ENCODE measurements around the gene MKRN2. TPM values are rescaled to one million over a fixed set of nuclear protein-coding genes. Genes with fewer than 3 reads are reported as not detected.

MKRN2 gene
- polyA plus RNA-seq, 3 donors: 18.2 to 30.9 (median 29.6) TPM

GRCh38 chr3:12509466-12509865 is 47.4 kb upstream of the MKRN2 start:
- Mint-ChIP-seq H3K27ac (peak overlapping the region in 1 of 7 donors; percentile 63), H3K27me3 (ENCODE audit: low read depth in 3 of 3) (no peaks in the 10 kb centered on the region), H3K4me3 (no peak overlapping the region), H3K9me3 (peaks cover 0 to 1% (median 0%) of the 10 kb centered on the region in 7 donors), H3K36me3 (peaks cover 47 to 49% of the 10 kb centered on the region in 2 donors), H3K4me1 (no peaks in the 10 kb centered on the region)
- no peak overlapping the region for H3K4me2 ChIP-seq (replicated peaks; ENCODE audit: extremely low read depth, low read length, poor library complexity, severe bottlenecking)
- H2AFZ ChIP-seq (ENCODE audit: insufficient read depth, low read depth, low read length, poor library complexity, severe bottlenecking): no peak overlapping the region
- no peak overlapping the region for H3K27ac ChIP-seq (ENCODE audit: low read depth in 1 of 2, low read length in 2 of 2)
- H4K20me1 ChIP-seq (ENCODE audit: insufficient read depth, low read length): no peaks in the 10 kb centered on the region
- peaks cover 3 to 61% of the 10 kb centered on the region in 2 donors for H3K36me3 ChIP-seq (replicated peaks in 1 of 2; ENCODE audit: control insufficient read depth in 1 of 2, insufficient read depth in 2 of 2, low read length in 2 of 2)
- WGBS (ENCODE audit: insufficient coverage): no CpG with 5 or more reads among the region's 3 CpGs
- no peaks in the 10 kb centered on the region for H3K9me3 ChIP-seq (replicated peaks in 1 of 2; ENCODE audit: control insufficient read depth in 1 of 2, insufficient read depth in 1 of 2, low read length in 2 of 2)
- no peaks in the 10 kb centered on the region for H3K79me2 ChIP-seq (ENCODE audit: insufficient read depth, low read length)
- no peak for DNase-seq
- intact Hi-C loops (cut with micrococcal nuclease): no loop called here
- H3K4me3 ChIP-seq (replicated peaks in 1 of 3; ENCODE audit: low read depth in 2 of 3, low read length in 3 of 3): no peak overlapping the region
- H3K27me3 ChIP-seq (ENCODE audit: control insufficient read depth in 2 of 2, insufficient read depth in 2 of 2, low read length in 2 of 2): no peaks in the 10 kb centered on the region
- no peak overlapping the region for H3K9ac ChIP-seq (ENCODE audit: insufficient read depth, low read length, poor library complexity, severe bottlenecking)
- TF ChIP-seq CTCF (IDR thresholded peaks at IDR 0.05): no peak
- no peaks in the 10 kb centered on the region for H3K4me1 ChIP-seq (ENCODE audit: control insufficient read depth in 1 of 2, insufficient read depth in 2 of 2, low read length in 2 of 2)

- no peak overlapping the region for H3K4me3 Mint-ChIP-seq
- no peaks in the 10 kb centered on the region for H3K79me2 ChIP-seq (ENCODE audit: insufficient read depth, low read length)
- H3K27ac Mint-ChIP-seq: no peak overlapping the region
- peaks cover 0 to 1% (median 0%) of the 10 kb centered on the region in 7 donors for H3K9me3 Mint-ChIP-seq
- no CpG with 5 or more reads among the region's 4 CpGs for WGBS (ENCODE audit: insufficient coverage)
- peaks cover 40 to 41% of the 10 kb centered on the region in 2 donors for H3K36me3 Mint-ChIP-seq
- no peak for DNase-seq
- H4K20me1 ChIP-seq (ENCODE audit: insufficient read depth, low read length): no peaks in the 10 kb centered on the region
- no peak overlapping the region for H3K27ac ChIP-seq (ENCODE audit: low read depth in 1 of 2, low read length in 2 of 2)
- H3K4me3 ChIP-seq (replicated peaks in 1 of 3; ENCODE audit: low read depth in 2 of 3, low read length in 3 of 3): no peak overlapping the region
- no peak overlapping the region for H2AFZ ChIP-seq (ENCODE audit: insufficient read depth, low read depth, low read length, poor library complexity, severe bottlenecking)
- H3K9ac ChIP-seq (ENCODE audit: insufficient read depth, low read length, poor library complexity, severe bottlenecking): no peak overlapping the region
- no peaks in the 10 kb centered on the region for H3K4me1 ChIP-seq (ENCODE audit: control insufficient read depth in 1 of 2, insufficient read depth in 2 of 2, low read length in 2 of 2)
- TF ChIP-seq CTCF (IDR thresholded peaks at IDR 0.05): no peak
- H3K9me3 ChIP-seq (replicated peaks in 1 of 2; ENCODE audit: control insufficient read depth in 1 of 2, insufficient read depth in 1 of 2, low read length in 2 of 2): no peaks in the 10 kb centered on the region
- no peaks in the 10 kb centered on the region for H3K27me3 ChIP-seq (ENCODE audit: control insufficient read depth in 2 of 2, insufficient read depth in 2 of 2, low read length in 2 of 2)
- H3K36me3 ChIP-seq (replicated peaks in 1 of 2; ENCODE audit: control insufficient read depth in 1 of 2, insufficient read depth in 2 of 2, low read length in 2 of 2): peaks cover 0 to 41% of the 10 kb centered on the region in 2 donors
- H3K4me2 ChIP-seq (replicated peaks; ENCODE audit: extremely low read depth, low read length, poor library complexity, severe bottlenecking): no peak overlapping the region
- intact Hi-C loops (cut with micrococcal nuclease): no loop called here
- H3K27me3 Mint-ChIP-seq (ENCODE audit: low read depth in 3 of 3): no peaks in the 10 kb centered on the region
- no peaks in the 10 kb centered on the region for H3K4me1 Mint-ChIP-seq
These were observed 44.3 kb upstream of the MKRN2 start for GRCh38 chr3:12512534-12513118.
